ENCODE results near the gene NUCKS1.

DNA sequence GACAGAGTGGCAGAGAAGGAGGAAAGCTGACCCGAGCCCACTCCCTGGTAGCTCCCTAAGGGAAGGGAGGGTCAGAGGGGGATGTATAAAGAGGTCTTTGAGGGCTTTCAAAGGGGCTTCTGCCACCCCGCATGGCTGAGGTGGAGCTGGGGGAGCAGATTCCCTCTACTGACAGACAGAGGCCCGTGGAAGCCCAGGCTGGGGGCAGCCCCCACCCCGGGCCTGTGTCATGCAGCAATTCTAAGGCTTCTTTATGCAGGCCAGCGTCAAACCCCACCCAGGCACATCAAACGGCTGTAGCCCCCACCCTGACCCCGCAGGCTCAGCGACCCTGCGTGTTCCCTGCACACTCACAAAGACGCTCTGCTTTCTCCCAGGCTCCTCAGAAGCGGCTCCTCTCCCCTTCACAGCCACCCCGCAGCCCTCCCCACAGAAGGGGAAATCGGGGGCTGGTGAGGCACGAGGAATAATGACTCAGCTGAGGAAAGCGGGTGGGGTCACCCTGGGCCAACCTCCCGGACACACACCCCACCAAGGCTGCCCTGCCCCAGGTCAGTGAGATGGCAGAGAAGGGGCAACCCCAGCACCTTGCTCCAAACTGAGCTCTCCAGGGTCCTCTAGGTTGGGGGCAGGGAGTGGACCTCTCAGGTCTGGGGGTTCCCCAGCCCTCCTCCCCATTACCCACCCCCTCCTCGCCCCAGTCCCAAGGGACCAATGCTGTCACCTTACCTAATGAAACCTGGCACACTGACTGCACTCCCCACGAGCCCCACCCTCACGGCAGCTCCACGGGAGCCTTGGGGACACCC lies 80.4 kb downstream of the NUCKS1 start:
- TF ChIP-seq POLR2AphosphoS5 (IDR thresholded peaks at IDR 0.05) (peak in 1 of 3 donors; percentile 38), POLR2A (IDR thresholded peaks at IDR 0.05) (no peak)
- TF ChIP-seq, protein P1, sequence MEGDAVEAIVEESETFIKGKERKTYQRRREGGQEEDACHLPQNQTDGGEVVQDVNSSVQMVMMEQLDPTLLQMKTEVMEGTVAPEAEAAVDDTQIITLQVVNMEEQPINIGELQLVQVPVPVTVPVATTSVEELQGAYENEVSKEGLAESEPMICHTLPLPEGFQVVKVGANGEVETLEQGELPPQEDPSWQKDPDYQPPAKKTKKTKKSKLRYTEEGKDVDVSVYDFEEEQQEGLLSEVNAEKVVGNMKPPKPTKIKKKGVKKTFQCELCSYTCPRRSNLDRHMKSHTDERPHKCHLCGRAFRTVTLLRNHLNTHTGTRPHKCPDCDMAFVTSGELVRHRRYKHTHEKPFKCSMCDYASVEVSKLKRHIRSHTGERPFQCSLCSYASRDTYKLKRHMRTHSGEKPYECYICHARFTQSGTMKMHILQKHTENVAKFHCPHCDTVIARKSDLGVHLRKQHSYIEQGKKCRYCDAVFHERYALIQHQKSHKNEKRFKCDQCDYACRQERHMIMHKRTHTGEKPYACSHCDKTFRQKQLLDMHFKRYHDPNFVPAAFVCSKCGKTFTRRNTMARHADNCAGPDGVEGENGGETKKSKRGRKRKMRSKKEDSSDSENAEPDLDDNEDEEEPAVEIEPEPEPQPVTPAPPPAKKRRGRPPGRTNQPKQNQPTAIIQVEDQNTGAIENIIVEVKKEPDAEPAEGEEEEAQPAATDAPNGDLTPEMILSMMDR (IDR thresholded peaks at IDR 0.05 in 8 of 11, conservative IDR thresholded peaks at IDR 0.05 in 3 of 11), result no peak

Data from spleen (tissue), 7 donors.